Esophagus squamous epithelium (tissue), 5 donors: Measurements from ENCODE around the gene FAM53B. TPM values are rescaled to one million over a fixed set of nuclear protein-coding genes. Genes with fewer than 3 reads are reported as not detected.
A peak's percentile ranks its signal among the peaks of the same experiment; 100 is the strongest.
"Not testable (repeated sequence)": the region's sequence is repeated elsewhere in the genome, so short reads cannot be mapped to it uniquely, and the experiment has no call there.

Experiments used
- DNase-seq: peaks from one replicate; lab custom pipeline; 2025; lab: John Stamatoyannopoulos, UW
- H3K27ac ChIP-seq, 4 donors: fragments of 200-600 bp; sonication (generic); one replicate each; pipeline ENCODE4 v1.5.1; 2016 to 2019; ENCODE audit warnings: mild to moderate bottlenecking in 1 of 4
- H3K27me3 ChIP-seq, 4 donors: fragments of 200-600 bp; sonication (generic); 1 replicate in 3 of 4; 2 replicates in 1 of 4; pipeline versions ENCODE4 v1.5.1 to v1.6.0; 2017 to 2021; ENCODE audit warnings: antibody characterized with exemption in 1 of 4
- H3K36me3 ChIP-seq, 3 donors: fragments of 200-600 bp; sonication (generic); one replicate each; pipeline ENCODE4 v1.5.1; 2016 to 2019
- H3K4me1 ChIP-seq, 3 donors: fragments of 200-600 bp; sonication (generic); one replicate each; pipeline ENCODE4 v1.5.1; 2017 to 2019
- H3K4me3 ChIP-seq, 4 donors: fragments of 200-600 bp; sonication (generic); 1 replicate in 3 of 4; 2 replicates in 1 of 4; pipeline ENCODE4 v1.5.1; 2016 to 2019; ENCODE audit warnings: mild to moderate bottlenecking in 2 of 4, moderate library complexity in 1 of 4
- H3K9me3 ChIP-seq, 3 donors: fragments of 200-600 bp; sonication (generic); one replicate each; pipeline ENCODE4 v1.5.1; 2016 to 2019
- CTCF ChIP-seq, 6 experiments: fragments of 450-650 bp in 4 of 6; fragments of 200-600 bp in 2 of 6; sonication (generic) in 2 of 6; IDR thresholded peaks; one replicate each; pipeline ENCODE4 v1.5.1; 2016 to 2019; ENCODE audit warnings: antibody characterized with exemption in 6 of 6, mild to moderate bottlenecking in 4 of 6, moderate library complexity in 4 of 6
- POLR2A ChIP-seq, 4 donors: fragments of 450-650 bp; IDR thresholded peaks; one replicate each; pipeline ENCODE4 v1.6.1; 2017; ENCODE audit warnings: antibody characterized with exemption in 4 of 4, mild to moderate bottlenecking in 4 of 4, moderate library complexity in 3 of 4
- WGBS, 2 donors: methylation state at CpG; one replicate each; pipeline ENCODE4 v1.1.5; 2018; 5-methylcytosine and 5-hydroxymethylcytosine counted together
- intact Hi-C: fragments of 100-400 bp; cut with DNase I; formaldehyde crosslinking; loops from one replicate; pipeline ENCODE4 v1.15.0; 2022
- total RNA-seq, 4 donors: library from RNA; depleted of rRNA; stranded (reverse); fragments of >200 nt; gene quantifications; one replicate each; pipeline ENCODE4 v1.1.0, GENCODE V29; 2016
- donor health status: DM: yes; HTN: yes; CAD: no.

Gene FAM53B, protein sequence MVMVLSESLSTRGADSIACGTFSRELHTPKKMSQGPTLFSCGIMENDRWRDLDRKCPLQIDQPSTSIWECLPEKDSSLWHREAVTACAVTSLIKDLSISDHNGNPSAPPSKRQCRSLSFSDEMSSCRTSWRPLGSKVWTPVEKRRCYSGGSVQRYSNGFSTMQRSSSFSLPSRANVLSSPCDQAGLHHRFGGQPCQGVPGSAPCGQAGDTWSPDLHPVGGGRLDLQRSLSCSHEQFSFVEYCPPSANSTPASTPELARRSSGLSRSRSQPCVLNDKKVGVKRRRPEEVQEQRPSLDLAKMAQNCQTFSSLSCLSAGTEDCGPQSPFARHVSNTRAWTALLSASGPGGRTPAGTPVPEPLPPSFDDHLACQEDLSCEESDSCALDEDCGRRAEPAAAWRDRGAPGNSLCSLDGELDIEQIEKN
- total RNA-seq, result 10 to 100 TPM; 27.4 to 54.2 (median 31.5) TPM

GRCh38 chr10:124744102-124745050 is at the start of gene FAM53B:
TSS of gene FAM53B (minus strand) at chr10:124744378. CDS start at chr10:124706713, 37,665 bp downstream.
- H3K9me3 ChIP-seq, result no peaks in the 10 kb centered on the region
- peak in 2 of 4 donors; percentile 24 to 30 for TF ChIP-seq POLR2A (IDR thresholded peaks at IDR 0.05)
- TF ChIP-seq CTCF (IDR thresholded peaks at IDR 0.05), result peak in 3 of 6 experiments; percentile 37 to 60 (median 57)
- H3K4me3 ChIP-seq, result peak within 1 kb of the TSS; percentile 52 to 89 (median 78)
- DNase-seq, result no peak
- H3K36me3 ChIP-seq, result no peaks in the 10 kb centered on the region
- intact Hi-C loops, result loop anchor here (5.0 kb wide), 2 partner anchors 173 to 212 kb away; no protein-coding TSS in a partner anchor
- H3K27ac ChIP-seq, result peak within 1 kb of the TSS; percentile 93 to 95 (median 94)
- 1 to 3% methylated on average over 7 to 12 of the region's 100 CpGs for WGBS, 2 donors
- H3K4me1 ChIP-seq, result peaks cover 50 to 89% (median 65%) of the 10 kb centered on the region in 3 donors
- H3K27me3 ChIP-seq, result no peaks in the 10 kb centered on the region

GRCh38 chr10:124792998-124793352 is 48.8 kb upstream of the FAM53B start:
- DNase-seq, result no peak
- H3K4me1 ChIP-seq, result peaks cover 0 to 22% (median 11%) of the 10 kb centered on the region in 3 donors
- no peak overlapping the region for H3K27ac ChIP-seq
- peaks cover 0 to 16% (median 0%) of the 10 kb centered on the region in 3 donors for H3K36me3 ChIP-seq
- intact Hi-C loops, result no loop called here
- 90 to 100% methylated on average over 10 of the region's 11 CpGs for WGBS, 2 donors
- no peaks in the 10 kb centered on the region for H3K27me3 ChIP-seq
- H3K9me3 ChIP-seq, result no peaks in the 10 kb centered on the region
- H3K4me3 ChIP-seq, result peak overlapping the region in 3 of 4 donors; percentile 81 to 96 (median 89)
- no peak for TF ChIP-seq CTCF (IDR thresholded peaks at IDR 0.05)
- TF ChIP-seq POLR2A (IDR thresholded peaks at IDR 0.05), result no peak

- WGBS, 2 donors, result 0 to 6% methylated on average over 7 to 15 of the region's 79 CpGs
- intact Hi-C loops, result no loop called here
Measured at GRCh38 chr10:124791547-124792348, 47.6 kb upstream of the FAM53B start, which contains the start of gene EEF1AKMT2. TSS of gene EEF1AKMT2 (minus strand) at chr10:124791887. CDS start at chr10:124791833, 54 bp downstream.

DNA sequence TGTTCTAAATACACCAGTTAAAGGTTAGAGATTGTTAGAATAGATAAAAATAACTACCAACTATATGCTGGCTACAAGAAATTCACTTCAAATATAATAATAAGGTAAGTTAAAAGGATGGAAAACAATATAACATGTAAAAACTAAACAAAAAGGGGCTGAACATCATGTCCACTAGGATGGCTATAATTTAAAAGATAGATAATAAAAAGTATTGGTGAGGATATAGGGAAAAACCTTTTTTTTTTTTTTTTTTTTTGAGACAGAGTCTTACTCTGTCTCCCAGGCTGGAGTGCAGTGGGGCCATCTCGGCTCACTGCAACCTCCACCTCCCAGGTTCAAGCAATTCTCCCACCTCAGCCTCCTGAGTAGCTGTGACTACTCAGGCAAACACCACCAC is 38.7 kb upstream of the FAM53B start:
- peaks cover 0 to 88% (median 7%) of the 10 kb centered on the region in 3 donors for H3K36me3 ChIP-seq
- intact Hi-C loops, H3K27ac ChIP-seq, H3K9me3 ChIP-seq, H3K4me1 ChIP-seq, H3K27me3 ChIP-seq, DNase-seq, H3K4me3 ChIP-seq: not testable (repeated sequence)
- 86 to 93% methylated on average over 1 of the region's 1 CpG for WGBS, 2 donors

More at GRCh38 chr10:124791547-124792348, 47.6 kb upstream of the FAM53B start, which contains the start of gene EEF1AKMT2:
- Histone ChIP-seq H3K4me1 (peaks cover 0 to 22% (median 11%) of the 10 kb centered on the region in 3 donors), H3K27ac (peak within 1 kb of the TSS; percentile 93 to 94 (median 94)), H3K36me3 (peaks cover 0 to 28% (median 0%) of the 10 kb centered on the region in 3 donors), H3K9me3 (no peaks in the 10 kb centered on the region), H3K27me3 (no peaks in the 10 kb centered on the region), H3K4me3 (peak within 1 kb of the TSS; percentile 81 to 96 (median 89))
- TF ChIP-seq POLR2A (IDR thresholded peaks at IDR 0.05) (peak in 2 of 4 donors; percentile 81 to 85), CTCF (IDR thresholded peaks at IDR 0.05) (peak in 5 of 6 experiments; percentile 26 to 70 (median 62))
- DNase-seq, result peak; percentile 7
